PC-3 (cell line): ENCODE measurements around the gene CD44.

ENCODE experiments used
- EZH2 ChIP-seq: fragments of 300-600 bp; sonication (generic); IDR thresholded peaks from one replicate; pipeline ENCODE4 v1.6.1; 2017; ENCODE audit warnings: antibody characterized with exemption, mild to moderate bottlenecking, low read length; ENCODE audit not compliant: unreplicated experiment
- EZH2phosphoT487 ChIP-seq: fragments of 300-600 bp; sonication (generic); IDR thresholded peaks from 2 replicates; pipeline ENCODE4 v1.6.1; 2018; ENCODE audit warnings: mild to moderate bottlenecking, antibody characterized with exemption, low read length, borderline replicate concordance
- TF ChIP-seq, protein P1 (sequence below): fragments of 300-600 bp; sonication (generic); conservative IDR thresholded peaks from 2 replicates; pipeline ENCODE4 v1.5.1; 2017; ENCODE audit warnings: antibody characterized with exemption, low read depth, mild to moderate bottlenecking, low read length

DNA sequence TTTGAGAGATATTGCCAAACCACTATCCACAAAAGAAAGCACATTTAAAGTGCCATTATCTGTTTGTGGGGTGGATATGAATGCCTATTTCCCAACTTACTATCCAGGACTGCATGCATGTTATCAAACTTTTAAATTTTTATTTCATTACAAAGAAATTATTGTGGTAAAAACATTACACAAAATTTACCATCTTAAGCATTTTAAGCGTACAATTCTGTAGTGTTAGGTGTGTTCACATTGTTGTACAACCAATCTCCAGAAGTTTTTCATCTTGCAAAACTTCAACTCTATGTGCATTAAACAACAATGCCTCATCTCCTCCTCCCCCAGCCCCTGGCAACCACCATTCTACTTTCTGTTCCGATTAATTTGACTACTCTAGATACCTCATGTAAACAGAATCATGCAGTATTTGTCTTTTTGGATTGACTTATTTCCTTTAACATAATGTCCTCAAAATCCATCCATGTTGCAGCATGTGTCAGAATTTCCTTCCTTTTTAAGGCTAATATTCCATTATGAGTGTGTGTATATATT, 17.6 kb upstream of the CD44 start:
- TF ChIP-seq, protein P1, sequence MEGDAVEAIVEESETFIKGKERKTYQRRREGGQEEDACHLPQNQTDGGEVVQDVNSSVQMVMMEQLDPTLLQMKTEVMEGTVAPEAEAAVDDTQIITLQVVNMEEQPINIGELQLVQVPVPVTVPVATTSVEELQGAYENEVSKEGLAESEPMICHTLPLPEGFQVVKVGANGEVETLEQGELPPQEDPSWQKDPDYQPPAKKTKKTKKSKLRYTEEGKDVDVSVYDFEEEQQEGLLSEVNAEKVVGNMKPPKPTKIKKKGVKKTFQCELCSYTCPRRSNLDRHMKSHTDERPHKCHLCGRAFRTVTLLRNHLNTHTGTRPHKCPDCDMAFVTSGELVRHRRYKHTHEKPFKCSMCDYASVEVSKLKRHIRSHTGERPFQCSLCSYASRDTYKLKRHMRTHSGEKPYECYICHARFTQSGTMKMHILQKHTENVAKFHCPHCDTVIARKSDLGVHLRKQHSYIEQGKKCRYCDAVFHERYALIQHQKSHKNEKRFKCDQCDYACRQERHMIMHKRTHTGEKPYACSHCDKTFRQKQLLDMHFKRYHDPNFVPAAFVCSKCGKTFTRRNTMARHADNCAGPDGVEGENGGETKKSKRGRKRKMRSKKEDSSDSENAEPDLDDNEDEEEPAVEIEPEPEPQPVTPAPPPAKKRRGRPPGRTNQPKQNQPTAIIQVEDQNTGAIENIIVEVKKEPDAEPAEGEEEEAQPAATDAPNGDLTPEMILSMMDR = no peak
- TF ChIP-seq EZH2 (no peak), EZH2phosphoT487 (no peak)
